ENCODE measurements around the gene TMEM108.

GRCh38 chr3:133270631-133271030 is 232.4 kb downstream of the TMEM108 start:
- TF ChIP-seq CTCF (optimal IDR thresholded peaks at IDR 0.05 in 1 of 3, IDR thresholded peaks at IDR 0.05 in 1 of 3, conservative IDR thresholded peaks at IDR 0.05 in 1 of 3; ENCODE audit: extremely low read depth in 1 of 3, insufficient read depth in 2 of 3, low read length in 3 of 3) = no peak
- TF ChIP-seq EZH2 (IDR thresholded peaks at IDR 0.05; ENCODE audit: low read length) = no peak

All from keratinocyte (primary cell).